Breast epithelium (tissue), 4 donors: ENCODE data around the gene VWA2. TPM values are rescaled to one million over a fixed set of nuclear protein-coding genes. Genes with fewer than 3 reads are reported as not detected.
A peak's percentile ranks its signal among the peaks of the same experiment; 100 is the strongest.

ENCODE experiments used
- DNase-seq, 2 donors: peaks; one replicate each; pipeline ENCODE4 v3.0.0-alpha.2; 2019; ENCODE audit warnings: low spot score in 2 of 2
- H3K27ac ChIP-seq, 2 donors: fragments of 200-600 bp; sonication (generic) in 1 of 2; one replicate each; pipeline ENCODE4 v1.5.1; 2016 to 2019; ENCODE audit warnings: mild to moderate bottlenecking in 1 of 2
- H3K27me3 ChIP-seq, 2 donors: fragments of 200-600 bp; sonication (generic) in 1 of 2; one replicate each; pipeline versions ENCODE4 v1.5.1 to v1.6.0; 2017 to 2019; ENCODE audit warnings: control low read depth in 1 of 2, mild to moderate bottlenecking in 1 of 2
- H3K36me3 ChIP-seq: fragments of 200-600 bp; one replicate; pipeline ENCODE4 v1.5.1; 2019
- H3K4me1 ChIP-seq, 2 donors: fragments of 200-600 bp; sonication (generic); one replicate each; pipeline ENCODE4 v1.5.1; 2016 to 2019; ENCODE audit warnings: control low read depth in 1 of 2
- H3K4me3 ChIP-seq, 3 donors: fragments of 200-600 bp; sonication (generic); 1 replicate in 2 of 3; 2 replicates in 1 of 3; pipeline ENCODE4 v1.5.1; 2016 to 2019; ENCODE audit warnings: mild to moderate bottlenecking in 3 of 3, moderate library complexity in 2 of 3
- H3K9me3 ChIP-seq, 2 donors: fragments of 200-600 bp; sonication (generic) in 1 of 2; one replicate each; pipeline ENCODE4 v1.5.1; 2016 to 2019; ENCODE audit warnings: control low read depth in 1 of 2
- CTCF ChIP-seq, 3 donors: fragments of 450-650 bp; IDR thresholded peaks; one replicate each; pipeline ENCODE4 v1.5.1; 2016 to 2017; ENCODE audit warnings: antibody characterized with exemption in 3 of 3, mild to moderate bottlenecking in 3 of 3, moderate library complexity in 3 of 3
- POLR2A ChIP-seq: fragments of 450-650 bp; IDR thresholded peaks from one replicate; pipeline ENCODE4 v1.6.1; 2016; ENCODE audit warnings: antibody characterized with exemption, mild to moderate bottlenecking, moderate library complexity
- POLR2AphosphoS5 ChIP-seq, 3 donors: sonication (generic); formaldehyde crosslinking; IDR thresholded peaks; one replicate each; pipeline ENCODE4 v1.6.1; 2017; ENCODE audit warnings: antibody characterized with exemption in 3 of 3
- intact Hi-C: fragments of 100-400 bp; cut with DNase I; formaldehyde crosslinking; loops from one replicate; pipeline ENCODE4 v1.15.1; 2023; ENCODE audit warnings: low total_unique reads
- total RNA-seq, 3 donors: library from RNA; depleted of rRNA; stranded (reverse); fragments of >200 nt; gene quantifications; one replicate each; pipeline ENCODE4 v1.1.0, GENCODE V29; 2016

Gene VWA2
- total RNA-seq, 3 donors from 2014 or later = 0.48 to 18.7 (median 8.0) TPM

GRCh38 chr10:114285961-114286441 is 46.9 kb downstream of the VWA2 start:
- no peaks in the 10 kb centered on the region for H3K27me3 ChIP-seq
- intact Hi-C loops = no loop called here
- no peak overlapping the region for H3K27ac ChIP-seq
- H3K4me3 ChIP-seq = no peak overlapping the region
- H3K4me1 ChIP-seq = no peaks in the 10 kb centered on the region
- no peak for DNase-seq
- H3K9me3 ChIP-seq = no peaks in the 10 kb centered on the region
- TF ChIP-seq CTCF (IDR thresholded peaks at IDR 0.05) = no peak
- no peak for TF ChIP-seq POLR2A
- TF ChIP-seq POLR2AphosphoS5 (IDR thresholded peaks at IDR 0.05) = no peak
- H3K36me3 ChIP-seq = no peaks in the 10 kb centered on the region

GRCh38 chr10:114286921-114287320 is 47.9 kb downstream of the VWA2 start:
- DNase-seq = no peak
- no peak overlapping the region for H3K4me3 ChIP-seq
- no peaks in the 10 kb centered on the region for H3K36me3 ChIP-seq
- H3K27ac ChIP-seq = no peak overlapping the region
- no peaks in the 10 kb centered on the region for H3K9me3 ChIP-seq
- H3K4me1 ChIP-seq = no peaks in the 10 kb centered on the region
- no peaks in the 10 kb centered on the region for H3K27me3 ChIP-seq
- intact Hi-C loops = no loop called here
- TF ChIP-seq CTCF (IDR thresholded peaks at IDR 0.05) (no peak), POLR2AphosphoS5 (IDR thresholded peaks at IDR 0.05) (no peak), POLR2A (no peak)

GRCh38 chr10:114288424-114289095 is 49.5 kb downstream of the VWA2 start:
- Histone ChIP-seq H3K27ac (peak overlapping the region in 1 of 2 donors; percentile 8), H3K36me3 (no peaks in the 10 kb centered on the region), H3K4me1 (no peaks in the 10 kb centered on the region), H3K27me3 (no peaks in the 10 kb centered on the region), H3K9me3 (no peaks in the 10 kb centered on the region), H3K4me3 (no peak overlapping the region)
- TF ChIP-seq POLR2A (no peak), POLR2AphosphoS5 (IDR thresholded peaks at IDR 0.05) (no peak), CTCF (IDR thresholded peaks at IDR 0.05) (no peak)
- intact Hi-C loops = no loop called here
- no peak for DNase-seq

- DNase-seq = no peak
- no peak for TF ChIP-seq POLR2AphosphoS5 (IDR thresholded peaks at IDR 0.05)
- no peak for TF ChIP-seq CTCF (IDR thresholded peaks at IDR 0.05)
- no peak for TF ChIP-seq POLR2A
- H3K27ac ChIP-seq = no peak overlapping the region
- H3K4me1 ChIP-seq = no peaks in the 10 kb centered on the region
- no peaks in the 10 kb centered on the region for H3K9me3 ChIP-seq
- H3K27me3 ChIP-seq = no peaks in the 10 kb centered on the region
- no peaks in the 10 kb centered on the region for H3K36me3 ChIP-seq
- intact Hi-C loops = no loop called here
- H3K4me3 ChIP-seq = no peak overlapping the region
These were observed 50.0 kb downstream of the VWA2 start for GRCh38 chr10:114289096-114289436.

- Histone ChIP-seq H3K36me3 (peaks cover 1% of the 10 kb centered on the region), H3K27ac (no peak overlapping the region), H3K4me1 (no peaks in the 10 kb centered on the region), H3K4me3 (no peak overlapping the region), H3K9me3 (peaks cover 0 to under 1% of the 10 kb centered on the region in 2 donors), H3K27me3 (no peaks in the 10 kb centered on the region)
- no peak for DNase-seq
- intact Hi-C loops = no loop called here
- TF ChIP-seq POLR2A (no peak), POLR2AphosphoS5 (IDR thresholded peaks at IDR 0.05) (no peak)
These were observed 51.0 kb downstream of the VWA2 start for GRCh38 chr10:114290038-114290437.
